ENCODE results near the gene TSSC4. TPM values are rescaled to one million over a fixed set of nuclear protein-coding genes. Genes with fewer than 3 reads are reported as not detected.

The TSSC4 gene
- total RNA-seq, 2 experiments from 2014 or later, result 40.4 to 50.9 TPM

DNA sequence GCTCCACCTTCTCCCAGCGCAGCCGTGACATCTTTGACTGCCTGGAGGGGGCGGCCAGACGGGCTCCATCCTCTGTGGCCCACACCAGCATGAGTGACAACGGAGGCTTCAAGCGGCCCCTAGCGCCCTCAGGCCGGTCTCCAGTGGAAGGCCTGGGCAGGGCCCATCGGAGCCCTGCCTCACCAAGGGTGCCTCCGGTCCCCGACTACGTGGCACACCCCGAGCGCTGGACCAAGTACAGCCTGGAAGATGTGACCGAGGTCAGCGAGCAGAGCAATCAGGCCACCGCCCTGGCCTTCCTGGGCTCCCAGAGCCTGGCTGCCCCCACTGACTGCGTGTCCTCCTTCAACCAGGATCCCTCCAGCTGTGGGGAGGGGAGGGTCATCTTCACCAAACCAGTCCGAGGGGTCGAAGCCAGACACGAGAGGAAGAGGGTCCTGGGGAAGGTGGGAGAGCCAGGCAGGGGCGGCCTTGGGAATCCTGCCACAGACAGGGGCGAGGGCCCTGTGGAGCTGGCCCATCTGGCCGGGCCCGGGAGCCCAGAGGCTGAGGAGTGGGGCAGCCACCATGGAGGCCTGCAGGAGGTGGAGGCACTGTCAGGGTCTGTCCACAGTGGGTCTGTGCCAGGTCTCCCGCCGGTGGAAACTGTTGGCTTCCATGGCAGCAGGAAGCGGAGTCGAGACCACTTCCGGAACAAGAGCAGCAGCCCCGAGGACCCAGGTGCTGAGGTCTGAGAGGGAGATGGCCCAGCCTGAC lies 2.5 kb downstream of the TSSC4 start:
- peaks cover 16% of the 10 kb centered on the region for H3K79me2 ChIP-seq (ENCODE audit: insufficient read depth, low read depth, low read length)
- intact Hi-C loops (cut with micrococcal nuclease; ENCODE audit: unreplicated experiment), result loop anchor here (5.0 kb wide), 1 partner anchor 206 kb away; no protein-coding TSS in a partner anchor
- peaks cover 23% of the 10 kb centered on the region for H3K4me1 ChIP-seq (ENCODE audit: insufficient read depth, low read length, poor library complexity, severe bottlenecking)
- no peak for DNase-seq (ENCODE audit: low spot score)
- TSS peak; percentile 74 for BruUV-seq (replicated peaks)
- ChIA-PET CTCF (ENCODE audit: unreplicated experiment) (no interaction called here), POLR2A (no interaction called here)
- H3K27ac ChIP-seq (ENCODE audit: low read depth, low read length, poor library complexity, severe bottlenecking), result no peak overlapping the region
- no peaks in the 10 kb centered on the region for H4K20me1 ChIP-seq (ENCODE audit: insufficient read depth, low read length)
- H3K36me3 ChIP-seq (ENCODE audit: insufficient read depth, low read length), result peaks cover 47% of the 10 kb centered on the region
- H3K9me3 ChIP-seq (ENCODE audit: low read length), result no peaks in the 10 kb centered on the region
- no peak overlapping the region for H3K4me2 ChIP-seq (ENCODE audit: low read length)
- no peak overlapping the region for H3K4me3 ChIP-seq (ENCODE audit: low read depth, low read length, poor library complexity, severe bottlenecking)
- no peaks in the 10 kb centered on the region for H3K9me2 ChIP-seq (ENCODE audit: insufficient read depth, low read length)
- TF ChIP-seq, protein P1, sequence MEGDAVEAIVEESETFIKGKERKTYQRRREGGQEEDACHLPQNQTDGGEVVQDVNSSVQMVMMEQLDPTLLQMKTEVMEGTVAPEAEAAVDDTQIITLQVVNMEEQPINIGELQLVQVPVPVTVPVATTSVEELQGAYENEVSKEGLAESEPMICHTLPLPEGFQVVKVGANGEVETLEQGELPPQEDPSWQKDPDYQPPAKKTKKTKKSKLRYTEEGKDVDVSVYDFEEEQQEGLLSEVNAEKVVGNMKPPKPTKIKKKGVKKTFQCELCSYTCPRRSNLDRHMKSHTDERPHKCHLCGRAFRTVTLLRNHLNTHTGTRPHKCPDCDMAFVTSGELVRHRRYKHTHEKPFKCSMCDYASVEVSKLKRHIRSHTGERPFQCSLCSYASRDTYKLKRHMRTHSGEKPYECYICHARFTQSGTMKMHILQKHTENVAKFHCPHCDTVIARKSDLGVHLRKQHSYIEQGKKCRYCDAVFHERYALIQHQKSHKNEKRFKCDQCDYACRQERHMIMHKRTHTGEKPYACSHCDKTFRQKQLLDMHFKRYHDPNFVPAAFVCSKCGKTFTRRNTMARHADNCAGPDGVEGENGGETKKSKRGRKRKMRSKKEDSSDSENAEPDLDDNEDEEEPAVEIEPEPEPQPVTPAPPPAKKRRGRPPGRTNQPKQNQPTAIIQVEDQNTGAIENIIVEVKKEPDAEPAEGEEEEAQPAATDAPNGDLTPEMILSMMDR (conservative IDR thresholded peaks at IDR 0.05; ENCODE audit: low read length), result no peak
- no peak for TF ChIP-seq EZH2phosphoT487 (IDR thresholded peaks at IDR 0.05; ENCODE audit: borderline replicate concordance, low read depth, low read length)
- no peak overlapping the region for H2AFZ ChIP-seq (ENCODE audit: low read length)

GRCh38 chr11:2404735-2405196 lies 4.2 kb downstream of the TSSC4 start:
- no peaks in the 10 kb centered on the region for H3K9me2 ChIP-seq (ENCODE audit: insufficient read depth, low read length)
- BruUV-seq (replicated peaks), result no TSS peak

More at GRCh38 chr11:2404735-2405196, 4.2 kb downstream of the TSSC4 start:
- intact Hi-C loops (cut with micrococcal nuclease; ENCODE audit: unreplicated experiment), result loop anchor here (5.0 kb wide), 1 partner anchor 207 kb away; no protein-coding TSS in a partner anchor
- Histone ChIP-seq H3K79me2 (ENCODE audit: insufficient read depth, low read depth, low read length) (peaks cover 16% of the 10 kb centered on the region), H3K4me1 (ENCODE audit: insufficient read depth, low read length, poor library complexity, severe bottlenecking) (peaks cover 7% of the 10 kb centered on the region), H3K4me2 (ENCODE audit: low read length) (no peak overlapping the region), H4K20me1 (ENCODE audit: insufficient read depth, low read length) (no peaks in the 10 kb centered on the region), H2AFZ (ENCODE audit: low read length) (no peak overlapping the region), H3K9me3 (ENCODE audit: low read length) (no peaks in the 10 kb centered on the region), H3K27ac (ENCODE audit: low read depth, low read length, poor library complexity, severe bottlenecking) (no peak overlapping the region), H3K36me3 (ENCODE audit: insufficient read depth, low read length) (peaks cover 30% of the 10 kb centered on the region), H3K4me3 (ENCODE audit: low read depth, low read length, poor library complexity, severe bottlenecking) (no peak overlapping the region)
- no peak for DNase-seq (ENCODE audit: low spot score)
- no peak for TF ChIP-seq EZH2phosphoT487 (IDR thresholded peaks at IDR 0.05; ENCODE audit: borderline replicate concordance, low read depth, low read length)
- TF ChIP-seq, protein P1 (conservative IDR thresholded peaks at IDR 0.05; ENCODE audit: low read length), result no peak
- ChIA-PET CTCF (ENCODE audit: unreplicated experiment) (no interaction called here), POLR2A (no interaction called here)

All from OCI-LY7 (cell line).